Dedifferentiated amniotic fluid mesenchymal stem cell (primary cell): ENCODE data around the gene PNMA1.

Source experiments
- DNase-seq: peaks from one replicate; pipeline ENCODE4 v3.0.0-alpha.2; 2016; ENCODE audit errors: extremely low spot score

PNMA1 gene

GRCh38 chr14:73751157-73751691 is 37.0 kb upstream of the PNMA1 start:
- no peak for DNase-seq

- DNase-seq: no peak
Observed at GRCh38 chr14:73750531-73750901, 36.3 kb upstream of the PNMA1 start.

- DNase-seq: no peak
Observed at GRCh38 chr14:73749706-73750530, 35.7 kb upstream of the PNMA1 start.

- no peak for DNase-seq
Observed at GRCh38 chr14:73748858-73749357, 34.7 kb upstream of the PNMA1 start.

GRCh38 chr14:73747379-73748211 is 33.4 kb upstream of the PNMA1 start:
- DNase-seq: no peak

GRCh38 chr14:73746520-73747378 is 32.6 kb upstream of the PNMA1 start:
- no peak for DNase-seq

GRCh38 chr14:73745571-73746519 is 31.7 kb upstream of the PNMA1 start:
- DNase-seq: no peak

GRCh38 chr14:73744874-73745529 is 30.8 kb upstream of the PNMA1 start:
- no peak for DNase-seq

GRCh38 chr14:73744175-73744867 is 30.1 kb upstream of the PNMA1 start:
- no peak for DNase-seq

- DNase-seq: no peak
Observed at GRCh38 chr14:73743431-73743931, 29.3 kb upstream of the PNMA1 start.

GRCh38 chr14:73742520-73743238 is 28.5 kb upstream of the PNMA1 start:
- DNase-seq: no peak

- no peak for DNase-seq
Observed at GRCh38 chr14:73741876-73742519, 27.8 kb upstream of the PNMA1 start.

GRCh38 chr14:73741386-73741875 is 27.2 kb upstream of the PNMA1 start:
- no peak for DNase-seq

- DNase-seq: no peak
Observed at GRCh38 chr14:73740618-73741326, 26.6 kb upstream of the PNMA1 start.

GRCh38 chr14:73739899-73740617 is 25.9 kb upstream of the PNMA1 start:
- no peak for DNase-seq

- no peak for DNase-seq
Observed at GRCh38 chr14:73739174-73739898, 25.2 kb upstream of the PNMA1 start.
